Measurements from ENCODE around the gene C12orf75.
"Not testable (repeated sequence)": the region's sequence is repeated elsewhere in the genome, so short reads cannot be mapped to it uniquely, and the experiment has no call there.

C12orf75 gene

DNA sequence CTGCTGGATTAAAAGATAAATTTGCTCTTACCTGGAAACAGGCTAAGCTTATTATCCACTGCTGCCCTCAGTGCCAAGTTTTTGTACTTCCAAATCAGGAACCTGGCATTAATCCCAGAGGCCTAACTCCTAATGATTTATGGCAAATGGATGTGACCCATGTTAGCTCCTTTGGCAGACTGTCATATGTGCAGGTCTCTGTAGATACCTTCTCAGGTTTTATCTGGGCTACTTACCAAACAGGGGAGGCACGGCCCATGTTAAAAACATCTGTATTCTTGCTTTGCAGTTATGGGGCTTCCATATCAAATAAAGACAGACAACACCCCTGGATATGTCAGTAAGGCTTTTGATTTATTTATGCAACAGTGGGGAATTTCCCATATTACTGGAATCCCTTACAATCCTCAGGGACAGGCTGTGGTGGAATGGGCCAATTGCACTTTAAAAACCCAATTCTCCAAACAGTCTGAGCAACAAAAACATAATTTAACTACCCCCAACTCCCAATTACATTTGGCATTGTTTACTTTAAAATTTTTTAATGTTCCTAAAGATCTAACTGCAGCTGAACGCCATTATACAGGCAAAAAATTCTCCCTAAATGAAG lies 19.9 kb upstream of the C12orf75 start:
- not testable (repeated sequence) for DNase-seq

DNA sequence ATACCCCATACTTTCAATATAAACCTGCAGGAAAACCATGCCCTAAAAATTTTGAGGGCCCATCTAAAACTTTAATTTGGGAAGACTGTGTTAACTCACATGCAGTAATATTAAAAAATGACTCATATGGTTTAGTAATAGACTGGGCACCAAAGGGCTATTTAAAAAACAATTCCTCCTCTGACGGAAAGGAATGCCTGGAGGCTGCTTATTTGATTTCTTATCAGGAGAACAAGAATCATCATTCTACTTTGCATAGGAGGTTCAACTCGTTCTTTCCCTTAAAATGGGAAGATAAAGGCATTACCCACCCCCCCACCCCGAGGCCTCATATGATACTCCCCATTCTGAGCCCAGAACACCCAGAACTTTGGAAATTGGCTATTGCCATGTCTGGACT lies 18.6 kb upstream of the C12orf75 start:
- DNase-seq, result not testable (repeated sequence)

DNA sequence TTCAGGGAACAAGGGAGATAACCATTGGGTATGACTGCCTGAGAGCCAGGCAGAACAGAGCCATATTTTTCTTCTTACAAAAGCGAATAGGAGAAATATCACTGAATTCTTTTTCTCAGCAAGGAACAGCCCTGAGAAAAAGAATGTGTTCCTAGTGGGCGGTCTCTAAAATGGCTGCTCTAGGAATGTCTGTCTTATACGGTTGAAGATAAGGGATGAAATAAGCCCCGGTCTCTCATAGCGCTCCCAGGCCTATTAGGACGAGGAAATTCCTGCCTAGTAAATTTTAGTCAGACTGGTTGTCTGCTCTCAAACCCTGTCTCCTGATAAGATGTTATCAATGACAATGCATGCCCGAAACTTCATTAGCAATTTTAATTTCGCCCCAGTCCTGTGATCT lies 16.7 kb upstream of the C12orf75 start:
- not testable (repeated sequence) for DNase-seq

DNA sequence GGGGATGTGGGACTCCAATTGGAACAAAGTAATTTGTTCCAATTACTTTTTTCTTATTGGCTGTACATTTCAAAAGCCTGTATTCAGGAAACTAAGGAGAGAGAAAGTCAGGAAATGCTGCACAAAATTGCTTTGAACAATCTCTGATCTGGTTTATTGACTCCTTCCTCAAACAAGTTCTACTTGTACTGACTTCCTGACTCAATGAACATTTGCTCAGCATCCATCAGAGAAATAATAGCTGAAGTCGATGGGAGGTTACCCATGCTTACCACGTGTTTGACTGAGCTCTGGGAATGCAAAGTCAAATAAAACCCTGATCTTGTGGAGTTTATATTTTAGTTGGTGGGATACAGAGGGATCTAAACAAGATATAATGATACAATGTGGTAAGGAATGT lies 15.4 kb upstream of the C12orf75 start:
- no peak for DNase-seq

DNA sequence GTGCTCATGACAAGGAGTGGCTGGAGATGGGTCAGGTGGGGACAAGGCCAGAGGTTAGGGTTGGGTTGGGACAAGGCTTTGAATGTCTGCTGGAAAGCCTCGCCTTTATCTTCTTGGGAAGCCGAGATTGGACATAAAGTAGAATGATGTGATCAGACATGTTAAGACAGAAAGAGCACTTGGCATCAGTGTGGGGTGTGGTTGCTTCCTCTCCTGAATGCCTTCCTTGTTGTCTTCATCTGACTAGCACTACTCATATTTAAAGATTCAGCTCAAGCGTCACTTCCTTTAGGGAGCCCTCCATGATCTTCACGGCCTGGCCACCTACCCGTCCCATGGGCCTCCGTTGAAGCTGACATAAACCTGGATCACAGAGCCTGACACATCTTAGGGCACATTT lies 14.8 kb upstream of the C12orf75 start:
- no peak for DNase-seq

DNA sequence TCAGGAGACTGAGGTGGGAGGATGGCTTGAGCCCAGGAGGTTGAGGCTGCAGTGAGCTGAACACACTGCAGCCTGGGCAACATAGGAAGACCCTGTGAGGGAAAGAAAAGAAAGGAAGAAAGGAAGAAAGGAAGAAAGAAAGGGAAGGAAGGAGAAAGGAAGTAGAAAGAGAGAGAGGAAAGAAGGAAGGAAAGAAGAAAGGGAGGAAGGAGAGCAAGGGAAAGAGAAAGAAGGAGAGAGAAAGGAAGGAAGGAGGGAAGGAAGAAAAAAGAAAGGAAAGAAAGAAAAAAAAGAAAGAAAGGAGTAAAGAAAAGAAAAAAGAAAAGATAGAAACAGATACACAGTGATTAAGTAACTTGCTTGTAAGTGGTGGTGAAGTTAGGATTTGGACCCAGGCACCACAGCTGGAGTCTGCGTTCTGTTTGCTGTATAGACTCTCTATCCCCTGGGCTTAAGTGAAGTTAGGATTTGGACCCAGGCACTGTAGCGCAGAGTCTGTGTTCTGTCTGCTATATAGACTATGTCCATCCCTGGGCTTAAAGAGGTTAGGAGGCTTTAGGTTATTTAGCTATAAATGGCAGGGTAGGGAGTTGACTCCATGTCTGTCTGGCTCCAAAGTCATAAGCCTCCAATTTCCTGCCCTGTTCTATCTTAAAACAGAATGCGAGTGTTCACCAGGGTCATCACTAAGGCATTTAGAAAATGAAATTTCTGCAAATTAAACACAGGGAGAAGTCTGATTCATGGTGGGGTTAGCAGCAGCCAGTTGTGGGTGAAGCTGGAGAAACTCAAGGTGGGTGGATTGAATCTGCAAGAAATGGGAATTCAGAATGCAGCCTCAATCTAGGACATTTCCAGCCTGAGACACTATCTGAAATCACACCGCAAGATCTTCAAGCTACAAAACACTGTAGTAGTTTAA lies 13.3 kb upstream of the C12orf75 start:
- no peak for DNase-seq

DNA sequence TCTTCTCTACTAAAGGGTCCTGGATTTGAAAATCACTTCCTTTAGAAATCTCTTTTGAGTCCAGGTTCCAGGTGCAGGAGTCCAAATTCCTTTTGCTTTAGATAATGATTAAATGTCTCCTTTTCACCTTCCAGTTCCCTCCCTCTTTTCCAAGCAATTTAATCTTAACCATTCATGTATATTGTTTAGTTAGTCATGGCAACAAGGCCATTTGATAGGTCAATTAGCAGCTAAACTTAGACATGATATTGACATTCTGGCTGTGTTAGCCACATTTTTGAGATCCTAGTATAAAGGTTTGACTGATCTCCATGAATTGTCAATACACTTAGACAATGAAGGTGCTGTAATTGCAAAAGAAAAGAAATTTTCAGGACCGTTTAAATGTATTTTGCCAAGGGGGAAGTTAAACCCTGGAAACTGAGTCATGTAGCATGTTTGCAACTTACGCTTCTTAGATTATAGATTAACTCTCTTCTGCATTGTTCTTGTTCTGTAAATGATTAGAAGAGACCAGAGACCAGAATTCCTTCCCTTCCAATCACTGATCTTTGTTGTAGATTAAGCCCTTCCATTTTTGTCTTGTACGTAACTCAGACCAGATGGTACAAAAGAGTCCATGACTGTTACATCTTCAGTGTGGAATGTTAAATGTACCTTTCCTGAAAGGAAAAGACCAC lies 12.4 kb upstream of the C12orf75 start:
- no peak for DNase-seq

DNA sequence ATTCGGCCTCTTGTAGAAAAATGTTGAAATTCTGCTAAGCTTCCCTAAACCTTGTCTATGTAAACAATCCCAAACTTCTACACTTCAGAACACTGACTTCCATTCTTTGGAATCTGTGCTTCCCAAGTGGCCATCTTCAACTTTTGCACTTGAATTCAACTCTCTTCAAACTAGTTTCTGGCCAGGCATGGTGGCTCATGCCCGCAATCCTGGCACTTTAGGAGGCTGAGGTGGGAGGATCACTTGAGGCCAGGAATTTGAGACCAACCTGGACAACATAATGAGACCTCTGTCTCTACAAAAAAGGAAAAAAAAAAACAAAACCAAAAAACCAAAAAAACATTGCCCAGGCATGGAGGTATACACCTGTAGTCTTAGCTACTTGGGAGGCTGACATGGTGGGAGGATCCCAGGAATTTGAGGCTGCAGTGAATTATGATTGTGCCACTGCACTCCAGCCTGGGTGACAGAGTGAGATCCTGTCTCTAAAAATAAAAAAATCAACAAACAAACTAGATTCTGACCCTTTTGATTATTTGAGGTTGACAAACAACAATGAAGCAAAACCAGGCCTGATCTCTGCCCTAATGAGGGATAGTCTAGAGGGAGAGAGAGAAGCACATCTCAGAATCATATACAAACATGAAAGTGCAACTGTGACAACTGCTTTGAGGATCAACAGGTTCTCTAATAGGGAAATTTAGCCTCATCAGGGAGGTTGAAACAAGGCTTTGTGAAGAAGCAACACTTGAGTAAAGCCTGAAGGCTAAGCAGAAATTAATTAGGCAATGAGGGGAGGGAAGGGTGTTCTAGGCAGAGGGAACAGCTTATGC lies 11.6 kb upstream of the C12orf75 start:
- DNase-seq, result no peak

DNA sequence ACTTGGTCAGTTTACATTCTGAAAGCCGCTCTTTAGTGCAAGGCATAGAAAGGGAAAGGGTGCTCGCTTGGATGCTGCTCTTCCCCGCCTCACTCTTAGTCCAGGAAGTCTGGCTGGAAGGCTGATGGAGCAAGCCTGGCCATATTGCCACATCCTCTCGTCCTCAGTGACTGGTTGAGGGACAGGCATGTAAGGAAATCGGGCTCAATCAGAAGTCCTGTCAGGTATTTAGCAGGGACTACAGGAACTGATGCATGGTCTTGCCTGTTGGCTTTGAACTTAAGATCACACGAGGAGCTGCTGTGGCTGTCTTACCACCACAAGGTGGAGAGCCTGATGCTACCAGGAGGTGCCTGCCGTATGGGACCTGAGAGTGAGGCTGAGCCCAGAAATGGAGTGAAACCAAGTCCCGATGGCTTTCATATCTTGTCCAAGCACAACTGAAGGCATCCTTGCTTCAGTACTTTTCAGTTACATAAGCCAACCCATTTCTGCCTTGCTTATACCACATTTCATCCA lies 10.7 kb upstream of the C12orf75 start:
- DNase-seq, result no peak

DNA sequence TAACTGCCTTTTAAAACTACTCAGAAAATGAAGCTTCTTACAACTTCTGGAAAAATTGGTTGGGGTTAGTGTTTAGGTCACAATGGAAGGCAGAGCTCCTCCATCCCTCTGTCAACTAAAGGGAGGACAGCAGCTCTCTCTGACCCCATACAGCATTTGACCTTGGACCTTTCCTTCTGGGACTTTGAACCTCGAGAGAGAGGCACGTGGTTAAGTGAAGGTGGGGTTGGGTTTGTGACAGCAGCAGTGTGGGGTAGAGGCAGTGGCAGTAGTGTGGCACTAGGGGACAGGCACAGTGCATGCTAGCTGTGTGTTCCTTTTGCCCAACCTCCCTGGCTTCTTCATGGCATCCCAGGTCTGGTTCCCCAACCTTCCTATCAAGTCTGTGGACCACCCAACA lies 9.4 kb upstream of the C12orf75 start:
- no peak for DNase-seq

DNA sequence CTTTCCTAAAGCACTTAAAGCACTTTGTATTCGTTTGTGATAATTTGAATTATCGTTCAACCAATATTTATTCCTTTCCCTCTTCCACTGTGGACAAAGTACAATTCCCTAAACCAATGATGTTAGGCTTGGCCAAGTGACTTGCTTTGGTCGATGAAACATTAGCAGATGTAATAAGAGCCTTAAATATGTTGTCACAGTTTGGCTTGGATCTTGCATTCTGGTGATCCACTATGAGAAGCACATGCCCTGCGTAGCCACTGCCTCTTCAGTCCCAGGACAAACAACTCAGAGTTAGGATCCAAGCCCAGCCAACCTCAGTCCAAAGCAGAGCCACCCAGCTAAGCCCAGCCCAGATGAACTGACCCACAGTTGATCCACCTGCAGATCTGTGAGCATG lies 8.4 kb upstream of the C12orf75 start:
- no peak for DNase-seq

DNA sequence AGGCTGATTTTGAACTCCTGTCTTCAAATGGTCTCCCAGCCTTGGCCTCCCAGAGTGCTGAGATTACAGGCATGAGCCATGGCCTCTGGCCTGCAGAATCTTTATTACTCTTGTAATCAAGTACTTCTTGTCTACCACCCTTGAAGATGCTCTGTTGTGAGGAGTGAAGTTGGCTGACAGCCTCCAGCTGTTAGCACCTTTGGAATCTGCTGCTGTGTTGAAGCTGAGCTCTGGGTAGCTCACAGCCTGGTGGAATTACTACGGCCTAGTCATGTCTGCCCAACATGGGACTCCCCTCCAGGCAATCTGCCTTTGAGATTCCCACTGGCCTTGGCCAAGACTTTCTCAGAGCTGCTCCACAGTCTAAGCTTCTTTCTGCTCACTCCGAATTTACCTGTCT lies 5.8 kb upstream of the C12orf75 start:
- no peak for DNase-seq

DNA sequence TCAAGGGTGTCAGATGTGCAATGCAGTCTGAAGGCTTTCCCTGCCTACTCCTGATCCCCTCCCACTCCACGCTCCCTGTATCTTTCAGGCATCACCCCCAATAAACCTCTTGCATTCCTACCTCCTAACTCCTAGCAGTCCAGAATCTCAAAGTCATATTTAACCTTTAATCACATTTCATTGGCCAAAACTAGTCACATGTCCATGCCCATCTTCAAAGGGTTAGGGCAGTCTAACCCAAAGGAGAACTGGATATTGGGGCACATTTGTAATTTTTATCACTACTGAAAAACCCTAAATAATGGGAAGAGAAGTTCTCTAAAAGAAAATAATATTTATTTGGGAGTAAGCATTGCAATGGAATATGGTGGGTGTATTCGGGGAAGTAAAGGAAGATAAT lies 5.4 kb upstream of the C12orf75 start:
- no peak for DNase-seq

DNA sequence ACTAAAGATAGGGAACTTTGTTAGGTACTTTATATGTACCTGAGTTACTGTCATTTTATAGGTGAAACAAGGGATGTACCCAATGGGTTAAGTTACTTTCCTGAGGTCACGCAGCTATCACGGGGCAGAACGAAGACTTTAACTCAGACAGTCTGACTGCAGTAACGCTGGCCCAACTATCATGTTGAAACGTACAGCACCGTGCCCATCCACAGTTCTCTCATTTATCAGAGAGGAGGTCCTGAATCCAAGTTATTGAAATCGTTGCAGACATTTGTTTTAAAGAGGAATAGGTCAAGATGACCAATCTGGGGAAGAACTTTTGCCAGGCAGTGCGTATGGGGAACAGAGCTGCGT lies 587 bp upstream of the C12orf75 start:
- DNase-seq, result no peak

DNA sequence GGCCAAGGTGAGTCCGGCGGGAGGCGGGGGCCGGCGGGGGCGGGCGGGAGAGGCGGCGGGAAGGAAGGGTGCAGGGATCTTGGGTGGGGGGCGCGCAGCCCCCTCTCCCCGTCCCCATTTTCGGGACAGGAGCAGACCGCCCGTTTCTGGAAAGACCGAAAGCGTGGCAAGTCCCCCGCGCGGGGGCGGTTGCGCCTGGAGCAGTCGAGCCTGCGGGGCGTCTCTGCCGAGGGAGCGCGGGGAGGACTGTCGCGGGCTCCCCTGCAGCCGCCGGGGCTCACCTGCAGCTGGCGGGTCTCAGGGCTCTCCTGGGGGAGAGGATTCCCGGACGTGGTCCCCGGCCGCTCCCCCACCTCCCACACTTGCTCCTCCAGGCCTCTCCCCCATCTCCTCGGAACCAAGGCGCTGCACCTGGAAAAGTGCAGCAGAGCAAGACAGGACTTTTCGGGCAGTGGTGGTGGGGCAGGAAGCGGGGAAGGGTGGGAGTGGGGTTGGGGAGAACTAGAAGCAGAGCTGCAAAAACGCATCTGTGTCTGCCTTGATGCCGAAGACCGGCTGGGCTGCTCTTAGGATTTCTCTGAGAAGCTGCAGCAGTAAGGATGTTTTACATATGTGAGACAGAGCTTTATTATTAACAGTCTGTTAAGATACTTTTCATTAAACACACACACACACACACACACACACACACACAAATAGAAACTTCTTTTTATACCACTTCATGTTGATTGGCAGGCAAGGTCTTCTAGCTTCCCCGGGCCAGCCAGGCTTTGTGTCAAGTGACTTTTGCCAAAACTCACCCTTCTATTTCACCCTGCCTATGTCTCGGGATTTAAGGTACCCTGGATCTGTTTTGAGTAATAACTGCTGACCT lies 677 bp downstream of the C12orf75 start:
- no peak for DNase-seq

DNA sequence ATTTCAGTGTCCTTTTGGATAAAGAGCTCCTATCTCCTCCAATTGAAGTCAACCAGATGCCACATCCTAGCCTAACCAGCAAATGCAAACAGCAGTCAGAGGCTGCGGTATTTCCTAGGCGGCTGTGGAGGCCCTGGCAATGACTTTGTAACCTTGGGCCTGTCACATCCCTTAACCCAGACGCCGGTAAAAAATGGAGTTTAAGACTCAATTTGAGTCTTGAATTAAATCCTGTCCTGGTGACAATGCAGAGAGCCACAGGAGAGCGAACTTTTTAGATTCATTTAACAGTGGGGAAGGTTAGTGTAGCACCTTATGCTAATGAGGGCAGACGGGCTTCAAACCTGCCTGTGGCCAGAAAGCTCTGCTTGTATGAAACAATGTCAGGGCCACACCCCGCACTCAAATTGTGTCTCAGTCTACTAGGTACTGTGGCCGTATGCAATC lies 1.3 kb downstream of the C12orf75 start:
- DNase-seq, result no peak

DNA sequence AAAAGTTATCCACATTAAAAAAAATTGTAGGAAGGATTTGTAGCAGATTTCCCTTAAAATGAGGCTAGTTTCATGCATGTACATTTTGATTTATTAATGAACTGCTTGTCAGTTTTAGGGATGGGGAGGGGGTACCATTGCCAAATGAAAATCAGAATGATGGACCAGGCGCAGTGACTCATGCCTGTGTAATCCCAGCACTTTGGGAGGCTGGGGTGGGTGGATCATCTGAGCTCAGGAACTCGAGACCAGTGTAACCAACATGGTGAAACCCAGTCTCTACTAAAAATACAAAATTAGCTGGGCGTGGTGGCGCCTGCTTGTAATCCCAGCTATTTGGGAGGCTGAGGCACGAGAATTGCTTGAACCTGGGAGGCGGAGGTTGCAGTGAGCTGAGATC lies 1.8 kb downstream of the C12orf75 start:
- not testable (repeated sequence) for DNase-seq

DNA sequence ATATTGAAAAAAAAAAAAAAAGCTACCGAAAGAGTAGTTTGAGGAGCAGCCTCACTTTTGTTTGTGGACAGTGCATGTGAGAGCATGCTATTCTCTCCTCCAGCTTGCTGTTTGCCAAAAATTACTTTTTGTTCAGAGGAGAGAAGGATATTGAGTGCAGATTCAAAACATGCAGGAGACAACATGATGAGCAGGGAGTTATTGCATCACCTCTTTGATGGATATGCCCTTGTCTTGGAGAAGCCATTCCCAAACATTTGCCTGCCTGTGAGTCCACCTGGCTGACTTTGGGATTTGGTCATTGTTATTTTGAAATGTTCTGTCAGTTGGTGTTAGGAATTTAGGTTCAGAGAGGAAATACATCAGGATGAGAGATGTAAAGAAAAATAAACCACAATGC lies 2.4 kb downstream of the C12orf75 start:
- no peak for DNase-seq

DNA sequence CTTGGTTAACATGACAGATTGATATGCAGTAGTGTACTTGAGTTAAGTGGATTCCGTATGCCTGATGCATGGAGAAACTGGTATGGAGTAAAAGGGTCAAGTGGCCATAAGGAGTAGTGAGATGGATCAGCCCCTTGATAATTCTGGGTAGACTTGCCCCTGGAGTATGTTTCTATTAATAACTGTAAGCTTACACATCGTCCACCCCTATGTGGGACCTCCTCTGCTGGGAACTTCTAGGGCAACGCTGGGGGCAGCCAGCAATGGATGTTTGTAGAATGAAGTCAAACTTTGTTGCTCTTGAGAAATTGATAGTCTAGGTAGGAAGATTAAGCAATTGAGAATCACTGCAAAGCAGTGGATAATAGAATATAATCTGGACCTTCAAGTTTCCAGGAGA lies 3.5 kb downstream of the C12orf75 start:
- no peak for DNase-seq

DNA sequence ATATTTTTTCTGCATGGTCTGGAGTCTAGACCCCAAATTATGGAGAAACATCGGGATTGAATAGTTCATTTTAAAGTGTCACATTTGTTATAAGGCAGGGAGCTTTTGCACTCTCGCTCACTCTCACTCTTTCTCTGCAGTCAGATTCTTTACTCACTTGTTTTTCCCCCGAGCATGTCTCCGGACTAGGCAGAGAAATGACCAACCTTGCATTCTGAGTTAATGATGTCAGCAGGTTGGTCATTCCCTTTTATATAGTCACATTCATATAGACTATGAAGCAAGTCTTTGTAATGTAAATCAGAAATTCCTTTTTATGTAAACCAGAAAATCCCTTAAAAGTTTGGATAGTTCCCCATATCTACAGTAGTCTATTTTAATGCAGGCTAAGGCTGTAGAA lies 4.1 kb downstream of the C12orf75 start:
- DNase-seq, result no peak

DNA sequence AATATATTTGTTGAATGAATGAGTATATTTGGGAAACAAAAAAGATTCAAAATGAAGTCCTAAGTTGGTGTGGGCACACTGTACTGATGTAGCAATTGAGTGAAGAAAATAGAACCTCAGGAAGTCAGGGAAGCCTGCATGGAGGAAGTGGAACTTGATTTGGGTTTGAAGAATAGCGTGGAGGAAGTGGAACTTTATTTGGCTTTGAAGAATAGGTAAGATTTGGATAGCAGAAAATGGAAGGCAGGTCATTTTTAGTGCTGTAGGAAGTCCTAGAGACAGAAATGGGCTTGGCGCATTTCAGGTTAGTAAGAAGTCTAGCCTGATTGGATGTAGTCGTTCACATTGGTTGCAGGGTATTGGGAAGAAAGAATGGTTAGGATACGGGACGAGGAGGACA lies 5.4 kb downstream of the C12orf75 start:
- no peak for DNase-seq

DNA sequence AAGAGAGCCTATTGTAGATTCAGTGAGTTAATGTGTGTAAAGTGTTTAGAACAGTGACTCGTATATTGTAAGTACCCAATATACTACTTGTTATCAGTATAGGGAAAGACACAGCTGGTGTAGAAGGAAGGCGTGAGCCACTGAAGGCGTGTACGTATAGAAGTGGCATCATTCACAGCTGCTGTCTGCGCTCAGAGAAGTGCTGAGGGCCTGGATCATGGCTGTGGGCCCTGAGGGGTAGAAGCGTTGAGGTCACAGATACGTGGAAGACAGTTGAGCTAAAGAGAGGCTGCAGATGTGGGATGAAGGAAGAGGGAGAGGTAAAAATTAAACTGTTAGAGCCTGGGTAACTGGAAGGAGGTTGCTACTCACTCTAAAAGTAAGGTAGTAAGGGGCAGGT lies 5.9 kb downstream of the C12orf75 start:
- no peak for DNase-seq

Data from hematopoietic multipotent progenitor cell treated with erythropoietin and hydrocortisone succinate and interleukin-3 and kit ligand, for 8 days (in vitro differentiated cells).